ENCODE results near the gene PTPRT.

PTPRT gene

GRCh38 chr20:42461965-42462593 is 727.6 kb downstream of the PTPRT start:
- FAIRE-seq (no peak), DNase-seq (ENCODE audit: insufficient read length) (no peak)
- TF ChIP-seq POLR2AphosphoS5 (IDR thresholded peaks at IDR 0.05; ENCODE audit: low read depth, low read length) = no peak
- TF ChIP-seq POLR2A (IDR thresholded peaks at IDR 0.05; ENCODE audit: low read depth, low read length) = no peak
- no peak for TF ChIP-seq TAF1 (IDR thresholded peaks at IDR 0.05; ENCODE audit: borderline replicate concordance, low read depth, low read length)

GRCh38 chr20:42461291-42461690 is 728.4 kb downstream of the PTPRT start:
- no peak for DNase-seq (ENCODE audit: insufficient read length)
- TF ChIP-seq POLR2A (IDR thresholded peaks at IDR 0.05; ENCODE audit: low read depth, low read length) = no peak
- no peak for TF ChIP-seq TAF1 (IDR thresholded peaks at IDR 0.05; ENCODE audit: borderline replicate concordance, low read depth, low read length)
- no peak for TF ChIP-seq POLR2AphosphoS5 (IDR thresholded peaks at IDR 0.05; ENCODE audit: low read depth, low read length)

GRCh38 chr20:42447270-42447669 is 742.4 kb downstream of the PTPRT start:
- TF ChIP-seq TAF1 (IDR thresholded peaks at IDR 0.05; ENCODE audit: borderline replicate concordance, low read depth, low read length) (no peak), POLR2A (IDR thresholded peaks at IDR 0.05; ENCODE audit: low read depth, low read length) (no peak), POLR2AphosphoS5 (IDR thresholded peaks at IDR 0.05; ENCODE audit: low read depth, low read length) (no peak)
- DNase-seq (ENCODE audit: insufficient read length) = no peak
- FAIRE-seq = no peak

More at GRCh38 chr20:42461291-42461690, 728.4 kb downstream of the PTPRT start:
- FAIRE-seq = no peak

GRCh38 chr20:42444799-42445198 is 744.9 kb downstream of the PTPRT start:
- TF ChIP-seq TAF1 (IDR thresholded peaks at IDR 0.05; ENCODE audit: borderline replicate concordance, low read depth, low read length) (no peak), POLR2AphosphoS5 (IDR thresholded peaks at IDR 0.05; ENCODE audit: low read depth, low read length) (no peak), POLR2A (IDR thresholded peaks at IDR 0.05; ENCODE audit: low read depth, low read length) (no peak)
- no peak for FAIRE-seq

GRCh38 chr20:42443200-42443599 is 746.5 kb downstream of the PTPRT start:
- no peak for DNase-seq (ENCODE audit: insufficient read length)
- TF ChIP-seq TAF1 (IDR thresholded peaks at IDR 0.05; ENCODE audit: borderline replicate concordance, low read depth, low read length) (no peak), POLR2A (IDR thresholded peaks at IDR 0.05; ENCODE audit: low read depth, low read length) (no peak), POLR2AphosphoS5 (IDR thresholded peaks at IDR 0.05; ENCODE audit: low read depth, low read length) (no peak)
- FAIRE-seq = no peak

More at GRCh38 chr20:42444799-42445198, 744.9 kb downstream of the PTPRT start:
- no peak for DNase-seq (ENCODE audit: insufficient read length)

- TF ChIP-seq POLR2AphosphoS5 (IDR thresholded peaks at IDR 0.05; ENCODE audit: low read depth, low read length) (no peak), POLR2A (IDR thresholded peaks at IDR 0.05; ENCODE audit: low read depth, low read length) (no peak), TAF1 (IDR thresholded peaks at IDR 0.05; ENCODE audit: borderline replicate concordance, low read depth, low read length) (no peak)
- DNase-seq (ENCODE audit: insufficient read length) (no peak), FAIRE-seq (no peak)
These were observed 747.0 kb downstream of the PTPRT start for GRCh38 chr20:42442716-42443115.

- FAIRE-seq = no peak
- no peak for DNase-seq (ENCODE audit: insufficient read length)
- TF ChIP-seq POLR2A (IDR thresholded peaks at IDR 0.05; ENCODE audit: low read depth, low read length) (no peak), POLR2AphosphoS5 (IDR thresholded peaks at IDR 0.05; ENCODE audit: low read depth, low read length) (no peak), TAF1 (IDR thresholded peaks at IDR 0.05; ENCODE audit: borderline replicate concordance, low read depth, low read length) (no peak)
These were observed 747.8 kb downstream of the PTPRT start for GRCh38 chr20:42441864-42442331.

GRCh38 chr20:42441196-42441863 is 748.4 kb downstream of the PTPRT start:
- no peak for FAIRE-seq
- no peak for DNase-seq (ENCODE audit: insufficient read length)
- TF ChIP-seq POLR2A (IDR thresholded peaks at IDR 0.05; ENCODE audit: low read depth, low read length) (no peak), TAF1 (IDR thresholded peaks at IDR 0.05; ENCODE audit: borderline replicate concordance, low read depth, low read length) (no peak), POLR2AphosphoS5 (IDR thresholded peaks at IDR 0.05; ENCODE audit: low read depth, low read length) (no peak)

GRCh38 chr20:42435230-42435629 is 754.5 kb downstream of the PTPRT start:
- DNase-seq (ENCODE audit: insufficient read length) (peak; percentile 7), FAIRE-seq (no peak)
- TF ChIP-seq TAF1 (IDR thresholded peaks at IDR 0.05; ENCODE audit: borderline replicate concordance, low read depth, low read length) (no peak), POLR2A (IDR thresholded peaks at IDR 0.05; ENCODE audit: low read depth, low read length) (no peak), POLR2AphosphoS5 (IDR thresholded peaks at IDR 0.05; ENCODE audit: low read depth, low read length) (no peak)

- FAIRE-seq = no peak
- TF ChIP-seq POLR2A (IDR thresholded peaks at IDR 0.05; ENCODE audit: low read depth, low read length) (no peak), TAF1 (IDR thresholded peaks at IDR 0.05; ENCODE audit: borderline replicate concordance, low read depth, low read length) (no peak), POLR2AphosphoS5 (IDR thresholded peaks at IDR 0.05; ENCODE audit: low read depth, low read length) (no peak)
- no peak for DNase-seq (ENCODE audit: insufficient read length)
These were observed 757.0 kb downstream of the PTPRT start for GRCh38 chr20:42432496-42433334.

- FAIRE-seq (no peak), DNase-seq (ENCODE audit: insufficient read length) (no peak)
- TF ChIP-seq TAF1 (IDR thresholded peaks at IDR 0.05; ENCODE audit: borderline replicate concordance, low read depth, low read length) (no peak), POLR2AphosphoS5 (IDR thresholded peaks at IDR 0.05; ENCODE audit: low read depth, low read length) (no peak), POLR2A (IDR thresholded peaks at IDR 0.05; ENCODE audit: low read depth, low read length) (no peak)
These were observed 759.1 kb downstream of the PTPRT start for GRCh38 chr20:42430598-42430997.

All from GM12892 (cell line).